ENCODE measurements around the gene OR51T1. TPM values are rescaled to one million over a fixed set of nuclear protein-coding genes. Genes with fewer than 3 reads are reported as not detected.

The OR51T1 gene, protein sequence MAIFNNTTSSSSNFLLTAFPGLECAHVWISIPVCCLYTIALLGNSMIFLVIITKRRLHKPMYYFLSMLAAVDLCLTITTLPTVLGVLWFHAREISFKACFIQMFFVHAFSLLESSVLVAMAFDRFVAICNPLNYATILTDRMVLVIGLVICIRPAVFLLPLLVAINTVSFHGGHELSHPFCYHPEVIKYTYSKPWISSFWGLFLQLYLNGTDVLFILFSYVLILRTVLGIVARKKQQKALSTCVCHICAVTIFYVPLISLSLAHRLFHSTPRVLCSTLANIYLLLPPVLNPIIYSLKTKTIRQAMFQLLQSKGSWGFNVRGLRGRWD
- total RNA-seq (2021; ENCODE audit: unreplicated experiment) (not detected), Bru-seq, nascent RNA (not detected), BruChase-seq, experiment 1, labeled RNA remaining after a 2-hour chase (not detected), BruChase-seq, experiment 2, labeled RNA remaining after a 6-hour chase (not detected)
- not detected for polyA plus RNA-seq (2012; ENCODE audit: insufficient read length)
- long read RNA-seq: 0 reads

GRCh38 chr11:4881860-4882500 lies at the start of gene OR51T1:
OR51T1 (plus strand) TSS chr11:4881900; CDS start chr11:4881900, 0 bp downstream.
- intact Hi-C loops (cut with micrococcal nuclease; ENCODE audit: unreplicated experiment) (no loop called here), in situ Hi-C loops (cut with HindIII; ENCODE audit: low pct_unique_long_range_greater_than_20kb, low sequenced_read_pairs) (no loop called here)
- ChIA-PET POLR2A (no interaction called here), CTCF (interaction anchor here (0.6 kb wide), 1 partner anchor 36 kb away, joined by 8 read pairs; no protein-coding TSS in a partner anchor)
- TF ChIP-seq SIN3A (IDR thresholded peaks at IDR 0.05; ENCODE audit: borderline replicate concordance, insufficient read depth, low read depth, low read length): no peak
- TF ChIP-seq POLR2AphosphoS5 (IDR thresholded peaks at IDR 0.05; ENCODE audit: low read depth, low read length): no peak
- TF ChIP-seq TCF7L2 (IDR thresholded peaks at IDR 0.05; ENCODE audit: low read depth, low read length): no peak
- TF ChIP-seq, protein P1, sequence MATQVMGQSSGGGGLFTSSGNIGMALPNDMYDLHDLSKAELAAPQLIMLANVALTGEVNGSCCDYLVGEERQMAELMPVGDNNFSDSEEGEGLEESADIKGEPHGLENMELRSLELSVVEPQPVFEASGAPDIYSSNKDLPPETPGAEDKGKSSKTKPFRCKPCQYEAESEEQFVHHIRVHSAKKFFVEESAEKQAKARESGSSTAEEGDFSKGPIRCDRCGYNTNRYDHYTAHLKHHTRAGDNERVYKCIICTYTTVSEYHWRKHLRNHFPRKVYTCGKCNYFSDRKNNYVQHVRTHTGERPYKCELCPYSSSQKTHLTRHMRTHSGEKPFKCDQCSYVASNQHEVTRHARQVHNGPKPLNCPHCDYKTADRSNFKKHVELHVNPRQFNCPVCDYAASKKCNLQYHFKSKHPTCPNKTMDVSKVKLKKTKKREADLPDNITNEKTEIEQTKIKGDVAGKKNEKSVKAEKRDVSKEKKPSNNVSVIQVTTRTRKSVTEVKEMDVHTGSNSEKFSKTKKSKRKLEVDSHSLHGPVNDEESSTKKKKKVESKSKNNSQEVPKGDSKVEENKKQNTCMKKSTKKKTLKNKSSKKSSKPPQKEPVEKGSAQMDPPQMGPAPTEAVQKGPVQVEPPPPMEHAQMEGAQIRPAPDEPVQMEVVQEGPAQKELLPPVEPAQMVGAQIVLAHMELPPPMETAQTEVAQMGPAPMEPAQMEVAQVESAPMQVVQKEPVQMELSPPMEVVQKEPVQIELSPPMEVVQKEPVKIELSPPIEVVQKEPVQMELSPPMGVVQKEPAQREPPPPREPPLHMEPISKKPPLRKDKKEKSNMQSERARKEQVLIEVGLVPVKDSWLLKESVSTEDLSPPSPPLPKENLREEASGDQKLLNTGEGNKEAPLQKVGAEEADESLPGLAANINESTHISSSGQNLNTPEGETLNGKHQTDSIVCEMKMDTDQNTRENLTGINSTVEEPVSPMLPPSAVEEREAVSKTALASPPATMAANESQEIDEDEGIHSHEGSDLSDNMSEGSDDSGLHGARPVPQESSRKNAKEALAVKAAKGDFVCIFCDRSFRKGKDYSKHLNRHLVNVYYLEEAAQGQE (IDR thresholded peaks at IDR 0.05; ENCODE audit: insufficient read depth in 1 of 2, low read depth in 2 of 2, low read length in 1 of 2): no peak
- no TSS peak for BruUV-seq (replicated peaks)
- ATAC-seq (no peak), DNase-seq (ENCODE audit: low read depth, low spot score) (no peak)
- Histone ChIP-seq H3K27ac (ENCODE audit: low read length) (no peak within 1 kb of the TSS), H3K4me3 (ENCODE audit: low read depth in 2 of 2, low read length in 2 of 2) (no peak within 1 kb of the TSS), H3K9me3 (ENCODE audit: control insufficient read depth, insufficient read depth, low read depth, low read length) (no peaks in the 10 kb centered on the region), H3K36me3 (ENCODE audit: control insufficient read depth, insufficient read depth, low read length) (no peaks in the 10 kb centered on the region), H3K4me1 (ENCODE audit: control insufficient read depth, insufficient read depth, low read length) (no peaks in the 10 kb centered on the region), H3K27me3 (ENCODE audit: control insufficient read depth, insufficient read depth, low read length) (no peaks in the 10 kb centered on the region)

DNA sequence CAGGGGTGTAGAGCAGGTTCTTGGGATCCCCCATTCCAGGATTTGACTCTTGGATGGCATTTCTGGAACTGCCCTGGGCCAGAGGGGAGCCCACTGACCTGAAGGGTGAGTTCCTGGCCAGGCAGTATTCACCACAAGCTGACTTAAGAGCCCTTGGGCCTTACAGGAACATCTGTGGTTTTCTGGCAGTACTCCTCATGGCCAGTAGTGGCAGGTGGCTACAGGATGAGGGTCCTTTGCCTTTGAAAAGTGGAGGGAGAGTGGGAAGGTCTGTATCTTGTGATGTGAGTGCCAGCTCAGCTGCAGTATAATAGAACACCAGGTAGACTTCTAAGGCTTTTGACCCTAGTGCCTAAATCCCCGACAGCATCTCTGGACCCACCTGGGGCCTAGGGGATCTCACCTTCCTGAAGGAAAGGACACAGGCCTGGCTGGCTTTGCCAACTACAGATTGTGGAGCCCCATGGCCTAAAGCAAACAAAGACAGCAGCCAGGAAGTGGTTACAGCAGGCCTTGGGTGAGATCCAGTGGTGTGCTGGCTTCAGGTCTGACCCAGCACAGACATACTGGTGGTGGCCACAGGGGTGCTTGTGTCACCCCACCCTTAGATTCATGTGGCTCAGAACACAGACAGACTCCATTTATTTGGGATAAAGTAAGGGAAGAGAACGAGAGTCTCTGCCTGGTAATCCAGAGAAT lies 41.7 kb upstream of the OR51T1 start:
- CTCF ChIA-PET: no interaction called here
- in situ Hi-C loops (cut with HindIII; ENCODE audit: low pct_unique_long_range_greater_than_20kb, low sequenced_read_pairs) (no loop called here), intact Hi-C loops (cut with micrococcal nuclease; ENCODE audit: unreplicated experiment) (no loop called here)
- no peak overlapping the region for H3K4me3 ChIP-seq (ENCODE audit: low read depth in 2 of 2, low read length in 2 of 2)
- TF ChIP-seq SIN3A (IDR thresholded peaks at IDR 0.05; ENCODE audit: borderline replicate concordance, insufficient read depth, low read depth, low read length) (no peak), CTCF (IDR thresholded peaks at IDR 0.05) (no peak), TCF7L2 (IDR thresholded peaks at IDR 0.05; ENCODE audit: low read depth, low read length) (no peak), POLR2AphosphoS5 (IDR thresholded peaks at IDR 0.05; ENCODE audit: low read depth, low read length) (no peak)
- TF ChIP-seq, protein P1 (IDR thresholded peaks at IDR 0.05; ENCODE audit: insufficient read depth in 1 of 2, low read depth in 2 of 2, low read length in 1 of 2): no peak
- no peak for ATAC-seq
- DNase-seq (ENCODE audit: low read depth, low spot score): no peak
- no peak overlapping the region for H3K27ac ChIP-seq (ENCODE audit: low read length)
- no peaks in the 10 kb centered on the region for H3K27me3 ChIP-seq (ENCODE audit: control insufficient read depth, insufficient read depth, low read length)
- POLR2A ChIA-PET: no interaction called here
- no peaks in the 10 kb centered on the region for H3K9me3 ChIP-seq (ENCODE audit: control insufficient read depth, insufficient read depth, low read depth, low read length)
- no TSS peak for BruUV-seq (replicated peaks)
- no peaks in the 10 kb centered on the region for H3K4me1 ChIP-seq (ENCODE audit: control insufficient read depth, insufficient read depth, low read length)
- H3K36me3 ChIP-seq (ENCODE audit: control insufficient read depth, insufficient read depth, low read length): no peaks in the 10 kb centered on the region

All from Panc1 (cell line).